ENCODE results near the gene FOXP1. TPM values are rescaled to one million over a fixed set of nuclear protein-coding genes. Genes with fewer than 3 reads are reported as not detected.

Gene FOXP1
- total RNA-seq, 1 experiment from 2014 or later = 2.9 TPM

GRCh38 chr3:71388535-71389120 is 194.9 kb downstream of the FOXP1 start:
- no peak for TF ChIP-seq SIN3A (IDR thresholded peaks at IDR 0.05; ENCODE audit: borderline replicate concordance, insufficient read depth, low read depth, low read length)
- no peak for TF ChIP-seq REST (IDR thresholded peaks at IDR 0.05; ENCODE audit: insufficient read depth in 1 of 2, low read depth in 2 of 2, low read length in 1 of 2)
- TF ChIP-seq CTCF (IDR thresholded peaks at IDR 0.05) = no peak
- Histone ChIP-seq H3K36me3 (ENCODE audit: control insufficient read depth, insufficient read depth, low read length) (no peaks in the 10 kb centered on the region), H3K9me3 (ENCODE audit: control insufficient read depth, insufficient read depth, low read depth, low read length) (no peaks in the 10 kb centered on the region), H3K27ac (ENCODE audit: low read length) (no peak overlapping the region), H3K27me3 (ENCODE audit: control insufficient read depth, insufficient read depth, low read length) (no peaks in the 10 kb centered on the region), H3K4me1 (ENCODE audit: control insufficient read depth, insufficient read depth, low read length) (no peaks in the 10 kb centered on the region), H3K4me3 (ENCODE audit: low read depth in 2 of 2, low read length in 2 of 2) (no peak overlapping the region)
- CTCF ChIA-PET = no interaction called here
- intact Hi-C loops (cut with micrococcal nuclease; ENCODE audit: unreplicated experiment) (no loop called here), in situ Hi-C loops (cut with HindIII; ENCODE audit: low pct_unique_long_range_greater_than_20kb, low sequenced_read_pairs) (no loop called here)
- ATAC-seq = no peak
- POLR2A ChIA-PET = no interaction called here
- no TSS peak for BruUV-seq (replicated peaks)
- no peak for DNase-seq (ENCODE audit: low read depth, low spot score)

DNA sequence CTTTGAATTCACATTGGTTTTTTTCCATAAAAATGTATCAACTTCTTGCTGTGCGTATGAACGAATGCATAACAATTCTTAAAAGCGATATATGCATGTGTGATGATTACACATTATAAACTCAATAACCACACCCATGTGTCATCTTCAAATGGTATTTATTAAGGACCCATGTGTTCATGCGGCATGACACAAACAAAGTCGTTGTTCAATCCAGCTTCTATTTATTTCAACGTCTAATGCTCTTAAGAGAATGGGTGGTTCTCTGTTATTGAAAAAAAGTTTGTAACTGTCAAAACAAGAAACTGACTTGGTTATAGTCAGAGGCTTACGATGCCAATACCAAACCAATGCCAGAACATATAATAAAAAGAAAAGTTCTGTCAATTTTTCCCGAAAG is 195.9 kb downstream of the FOXP1 start:
- intact Hi-C loops (cut with micrococcal nuclease; ENCODE audit: unreplicated experiment) = no loop called here
- no peaks in the 10 kb centered on the region for H3K4me1 ChIP-seq (ENCODE audit: control insufficient read depth, insufficient read depth, low read length)
- ATAC-seq = no peak
- ChIA-PET POLR2A (no interaction called here), CTCF (no interaction called here)
- DNase-seq (ENCODE audit: low read depth, low spot score) = no peak
- H3K27me3 ChIP-seq (ENCODE audit: control insufficient read depth, insufficient read depth, low read length) = no peaks in the 10 kb centered on the region
- H3K36me3 ChIP-seq (ENCODE audit: control insufficient read depth, insufficient read depth, low read length) = no peaks in the 10 kb centered on the region
- in situ Hi-C loops (cut with HindIII; ENCODE audit: low pct_unique_long_range_greater_than_20kb, low sequenced_read_pairs) = no loop called here
- no peaks in the 10 kb centered on the region for H3K9me3 ChIP-seq (ENCODE audit: control insufficient read depth, insufficient read depth, low read depth, low read length)
- H3K27ac ChIP-seq (ENCODE audit: low read length) = no peak overlapping the region
- no TSS peak for BruUV-seq (replicated peaks)
- no peak overlapping the region for H3K4me3 ChIP-seq (ENCODE audit: low read depth in 2 of 2, low read length in 2 of 2)
- no peak for TF ChIP-seq SIN3A (IDR thresholded peaks at IDR 0.05; ENCODE audit: borderline replicate concordance, insufficient read depth, low read depth, low read length)
- TF ChIP-seq REST (IDR thresholded peaks at IDR 0.05; ENCODE audit: insufficient read depth in 1 of 2, low read depth in 2 of 2, low read length in 1 of 2) = no peak
- no peak for TF ChIP-seq POLR2AphosphoS5 (IDR thresholded peaks at IDR 0.05; ENCODE audit: low read depth, low read length)
- no peak for TF ChIP-seq CTCF (IDR thresholded peaks at IDR 0.05)

All from Panc1 (cell line).